Stomach (tissue), 4 donors: ENCODE data around the gene VPS11.

Source experiments
- CTCF ChIP-seq, 7 experiments: fragments of 450-650 bp in 4 of 7; fragments of 200-600 bp in 3 of 7; sonication (generic) in 3 of 7; IDR thresholded peaks; one replicate each; pipeline ENCODE4 v1.5.1; 2016 to 2019; ENCODE audit warnings: antibody characterized with exemption in 7 of 7, control low read depth in 2 of 7, mild to moderate bottlenecking in 1 of 7
- EP300 ChIP-seq: sonication (generic); formaldehyde crosslinking; IDR thresholded peaks from one replicate; pipeline ENCODE4 v1.6.1; 2017; ENCODE audit warnings: antibody characterized with exemption

GRCh38 chr11:119111361-119111925 lies 43.8 kb downstream of the VPS11 start:
- TF ChIP-seq CTCF (IDR thresholded peaks at IDR 0.05) (no peak), EP300 (no peak)
